OCI-LY3 (cell line): ENCODE data around the gene ANKRD33.

Experiments used
- H2AFZ ChIP-seq: fragments of 200-600, 300-600 bp; shearing (Covaris generic); 2 replicates; pipeline ENCODE4 v1.6.0; 2014; ENCODE audit warnings: antibody characterized with exemption, low read depth, low read length
- H3K27ac ChIP-seq: fragments of 200-600, 300-600 bp; sonication (generic); 2 replicates; pipeline ENCODE4 v1.5.1; 2014; ENCODE audit warnings: mild to moderate bottlenecking, low read length, moderate library complexity, mixed read lengths
- H3K27me3 ChIP-seq: fragments of 200-600, 300-600 bp; sonication (generic); 2 replicates; pipeline ENCODE4 v1.6.1; 2014; ENCODE audit warnings: low read depth, low read length, mixed read lengths
- H3K36me3 ChIP-seq: fragments of 200-600, 300-600 bp; sonication (generic); replicated peaks from 2 replicates; pipeline ENCODE3; 2014; ENCODE audit warnings: low read depth, low read length, mixed read lengths
- H3K4me1 ChIP-seq: fragments of 300-600, 200-600 bp; sonication (generic); 2 replicates; pipeline ENCODE4 v1.6.1; 2014; ENCODE audit warnings: low read length, mixed read lengths
- H3K4me2 ChIP-seq: fragments of 200-600, 300-600 bp; sonication (generic); 2 replicates; pipeline ENCODE4 v1.6.1; 2014; ENCODE audit warnings: low read length, mixed read lengths
- H3K4me3 ChIP-seq: fragments of 300-600, 200-600 bp; sonication (generic); 2 replicates; pipeline ENCODE4 v1.5.1; 2014; ENCODE audit warnings: antibody characterized with exemption, mild to moderate bottlenecking, low read length, moderate library complexity
- H3K79me2 ChIP-seq: fragments of 300-600, 200-600 bp; shearing (Covaris generic); 2 replicates; pipeline ENCODE4 v1.6.1; 2014; ENCODE audit warnings: mild to moderate bottlenecking, low read length, mixed read lengths
- H3K9ac ChIP-seq: fragments of 300-600, 200-600 bp; shearing (Covaris generic); 2 replicates; pipeline ENCODE4 v1.6.0; 2014; ENCODE audit warnings: mild to moderate bottlenecking, low read length, moderate library complexity
- H3K9me3 ChIP-seq: fragments of 200-600, 300-600 bp; shearing (Covaris generic); 2 replicates; pipeline ENCODE4 v1.6.1; 2014; ENCODE audit warnings: low read length, mixed read lengths; ENCODE audit not compliant: insufficient read depth
- H4K20me1 ChIP-seq: fragments of 200-600, 300-600 bp; sonication (generic); 2 replicates; pipeline ENCODE4 v1.6.1; 2016; ENCODE audit warnings: low read length, mixed read lengths; ENCODE audit not compliant: insufficient read depth
- EZH2phosphoT487 ChIP-seq: fragments of 200-600 bp; shearing (Covaris generic); IDR thresholded peaks from 2 replicates; pipeline ENCODE4 v1.6.1; 2018; ENCODE audit warnings: antibody characterized with exemption, mixed run types, low read depth
- TF ChIP-seq, protein P1 (sequence below): fragments of 200-600, 300-600 bp; sonication (generic); IDR thresholded peaks from 2 replicates; pipeline ENCODE4 v1.5.1; 2014; ENCODE audit warnings: antibody characterized with exemption, low read length, low read depth

ANKRD33 gene

DNA sequence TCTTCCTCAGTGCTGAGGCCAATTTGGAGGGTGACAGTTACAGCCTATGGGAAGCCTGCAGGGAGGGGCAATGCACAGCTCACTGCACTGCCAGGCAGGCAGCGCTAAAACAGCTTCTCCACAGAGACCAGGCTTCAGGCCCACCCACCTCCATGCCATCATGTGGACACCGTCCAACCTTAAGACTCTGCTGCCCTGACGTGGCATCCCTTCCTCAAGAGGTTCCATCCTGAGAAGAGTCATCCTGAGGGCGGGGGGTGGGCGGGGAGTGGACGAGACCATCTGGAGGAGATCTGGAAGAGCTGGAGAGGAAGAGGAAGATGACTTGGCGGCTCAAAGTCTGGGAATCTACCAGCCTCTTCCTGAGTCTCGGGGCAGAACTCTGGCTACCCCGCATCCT is 11.0 kb downstream of the ANKRD33 start:
- Histone ChIP-seq H3K27me3 (peaks cover 21% of the 10 kb centered on the region), H2AFZ (no peak overlapping the region), H3K4me2 (no peak overlapping the region), H3K27ac (no peak overlapping the region), H3K4me3 (no peak overlapping the region), H3K36me3 (no peaks in the 10 kb centered on the region), H3K9ac (no peak overlapping the region), H4K20me1 (no peaks in the 10 kb centered on the region), H3K79me2 (no peaks in the 10 kb centered on the region), H3K4me1 (no peaks in the 10 kb centered on the region), H3K9me3 (no peaks in the 10 kb centered on the region)
- TF ChIP-seq EZH2phosphoT487: no peak
- TF ChIP-seq, protein P1, sequence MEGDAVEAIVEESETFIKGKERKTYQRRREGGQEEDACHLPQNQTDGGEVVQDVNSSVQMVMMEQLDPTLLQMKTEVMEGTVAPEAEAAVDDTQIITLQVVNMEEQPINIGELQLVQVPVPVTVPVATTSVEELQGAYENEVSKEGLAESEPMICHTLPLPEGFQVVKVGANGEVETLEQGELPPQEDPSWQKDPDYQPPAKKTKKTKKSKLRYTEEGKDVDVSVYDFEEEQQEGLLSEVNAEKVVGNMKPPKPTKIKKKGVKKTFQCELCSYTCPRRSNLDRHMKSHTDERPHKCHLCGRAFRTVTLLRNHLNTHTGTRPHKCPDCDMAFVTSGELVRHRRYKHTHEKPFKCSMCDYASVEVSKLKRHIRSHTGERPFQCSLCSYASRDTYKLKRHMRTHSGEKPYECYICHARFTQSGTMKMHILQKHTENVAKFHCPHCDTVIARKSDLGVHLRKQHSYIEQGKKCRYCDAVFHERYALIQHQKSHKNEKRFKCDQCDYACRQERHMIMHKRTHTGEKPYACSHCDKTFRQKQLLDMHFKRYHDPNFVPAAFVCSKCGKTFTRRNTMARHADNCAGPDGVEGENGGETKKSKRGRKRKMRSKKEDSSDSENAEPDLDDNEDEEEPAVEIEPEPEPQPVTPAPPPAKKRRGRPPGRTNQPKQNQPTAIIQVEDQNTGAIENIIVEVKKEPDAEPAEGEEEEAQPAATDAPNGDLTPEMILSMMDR: no peak

DNA sequence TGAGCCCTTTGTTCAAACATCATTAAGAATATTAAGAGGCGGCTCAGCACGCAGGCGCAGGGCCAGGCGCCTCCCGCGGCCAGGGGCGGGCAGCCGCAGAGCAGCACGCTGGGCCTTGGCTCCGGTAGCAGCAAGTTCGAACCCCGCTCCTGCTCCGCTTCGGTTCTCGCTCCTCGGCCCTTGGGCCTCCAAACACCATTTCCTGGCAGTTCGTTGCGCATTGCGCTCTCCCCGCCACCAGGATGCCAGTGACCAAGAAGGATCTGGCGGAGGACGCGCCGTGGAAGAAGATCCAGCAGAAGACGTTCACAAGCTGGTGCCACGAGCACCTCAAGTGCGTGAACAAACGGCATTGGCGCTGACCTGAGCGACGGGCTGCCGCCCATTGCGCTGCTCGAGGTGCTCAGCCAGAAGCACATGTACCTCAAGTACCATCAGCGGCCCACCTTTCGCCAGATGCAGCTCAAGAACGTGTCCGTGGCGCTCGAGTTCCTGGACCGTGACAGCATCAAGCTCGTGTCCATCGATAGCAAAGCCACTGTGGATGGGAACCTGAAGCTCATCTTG is 12.5 kb downstream of the ANKRD33 start:
- Histone ChIP-seq H3K9ac (no peak overlapping the region), H3K4me1 (no peaks in the 10 kb centered on the region), H3K9me3 (no peaks in the 10 kb centered on the region), H3K4me3 (no peak overlapping the region), H3K4me2 (no peak overlapping the region), H4K20me1 (no peaks in the 10 kb centered on the region), H3K27ac (no peak overlapping the region), H3K79me2 (no peaks in the 10 kb centered on the region), H3K36me3 (no peaks in the 10 kb centered on the region), H3K27me3 (peaks cover 29% of the 10 kb centered on the region), H2AFZ (no peak overlapping the region)
- TF ChIP-seq, protein P1: no peak
- no peak for TF ChIP-seq EZH2phosphoT487

DNA sequence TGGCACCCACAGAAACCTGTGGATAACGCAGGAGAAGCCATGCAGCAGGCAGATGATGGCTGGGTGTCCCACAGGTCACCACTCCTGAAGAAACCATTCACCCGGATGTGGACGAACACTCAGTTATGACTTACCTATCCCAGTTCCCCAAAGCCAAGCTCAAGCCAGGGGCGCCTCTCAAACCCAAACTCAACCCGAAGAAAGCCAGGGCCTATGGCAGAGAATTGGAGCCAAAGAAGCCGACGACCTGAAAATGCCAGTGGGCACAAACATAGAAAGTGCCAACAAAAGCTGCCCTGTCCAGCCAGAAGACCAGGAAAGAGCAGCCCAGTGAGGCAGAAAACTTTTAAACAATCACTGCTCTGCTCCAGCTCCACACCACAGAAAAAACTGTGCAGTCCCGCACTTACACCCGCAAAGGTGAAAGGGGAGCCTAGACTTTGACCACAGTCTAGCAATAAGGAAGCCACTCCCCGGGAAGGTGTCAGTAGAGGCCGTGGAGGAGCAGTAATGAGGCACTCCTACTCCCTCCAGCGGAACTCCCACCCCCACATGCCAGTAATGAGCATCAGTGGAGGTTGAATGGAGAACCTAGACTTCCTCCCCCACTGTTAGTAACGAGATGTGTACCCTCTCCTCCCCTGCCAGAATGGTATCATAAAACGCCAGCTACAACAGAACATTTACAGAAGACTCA is 13.4 kb downstream of the ANKRD33 start:
- H4K20me1 ChIP-seq: no peaks in the 10 kb centered on the region
- H3K4me3 ChIP-seq: no peak overlapping the region
- H3K9ac ChIP-seq: no peak overlapping the region
- H3K9me3 ChIP-seq: no peaks in the 10 kb centered on the region
- no peak overlapping the region for H2AFZ ChIP-seq
- H3K79me2 ChIP-seq: no peaks in the 10 kb centered on the region
- H3K27me3 ChIP-seq: peaks cover 37% of the 10 kb centered on the region
- H3K4me2 ChIP-seq: no peak overlapping the region
- TF ChIP-seq, protein P1: no peak
- no peak for TF ChIP-seq EZH2phosphoT487
- H3K36me3 ChIP-seq: no peaks in the 10 kb centered on the region
- H3K27ac ChIP-seq: no peak overlapping the region
- H3K4me1 ChIP-seq: no peaks in the 10 kb centered on the region

DNA sequence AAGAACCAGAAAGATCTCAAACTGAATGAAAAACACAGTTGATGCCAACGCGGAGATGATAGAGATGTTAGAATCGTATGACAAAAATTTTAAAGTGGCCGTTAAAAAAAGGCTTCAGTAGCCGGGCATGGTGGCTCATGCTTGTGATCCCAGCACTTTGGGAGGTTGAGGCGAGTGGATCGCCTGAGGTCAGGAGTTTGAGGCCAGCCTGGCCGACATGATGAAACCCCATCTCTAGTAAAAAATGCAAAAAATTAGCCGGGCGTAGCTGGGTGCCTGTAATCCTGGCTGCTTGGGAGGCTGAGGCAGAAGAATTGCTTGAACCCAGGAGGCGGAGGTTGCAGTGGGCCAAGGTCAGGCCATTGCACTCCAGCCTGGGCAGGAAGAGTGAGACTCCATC is 14.0 kb downstream of the ANKRD33 start:
- H3K9me3 ChIP-seq: no peaks in the 10 kb centered on the region
- no peaks in the 10 kb centered on the region for H3K36me3 ChIP-seq
- no peak overlapping the region for H3K4me3 ChIP-seq
- H3K27me3 ChIP-seq: peaks cover 33% of the 10 kb centered on the region
- TF ChIP-seq, protein P1: no peak
- TF ChIP-seq EZH2phosphoT487: no peak
- H3K4me1 ChIP-seq: no peaks in the 10 kb centered on the region
- H3K9ac ChIP-seq: no peak overlapping the region
- no peak overlapping the region for H3K4me2 ChIP-seq
- H4K20me1 ChIP-seq: no peaks in the 10 kb centered on the region
- no peak overlapping the region for H2AFZ ChIP-seq
- no peak overlapping the region for H3K27ac ChIP-seq
- H3K79me2 ChIP-seq: no peaks in the 10 kb centered on the region
